ENCODE measurements around the gene TMEM190.
"Not testable (repeated sequence)": the region's sequence is repeated elsewhere in the genome, so short reads cannot be mapped to it uniquely, and the experiment has no call there.

DNA sequence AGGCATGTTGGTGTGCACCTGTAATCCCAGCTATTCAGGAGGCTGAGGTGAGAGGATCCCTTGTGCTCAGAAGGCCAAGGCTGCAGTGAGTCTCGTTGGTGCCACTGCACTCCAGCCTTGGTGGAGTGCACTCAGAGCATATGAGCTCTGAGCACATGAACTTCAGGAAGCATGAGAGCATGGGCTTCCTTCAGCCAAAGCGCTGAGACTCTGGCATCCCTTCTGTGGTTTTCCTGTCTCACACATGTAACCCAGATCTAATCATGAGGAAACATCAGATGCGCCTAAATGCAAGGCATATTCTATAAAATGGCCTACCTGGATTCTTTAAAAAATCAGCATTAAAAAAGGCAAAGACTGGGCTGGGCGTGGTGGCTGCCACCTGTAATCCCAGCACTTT is 44.7 kb downstream of the TMEM190 start:
- TF ChIP-seq, protein P1, sequence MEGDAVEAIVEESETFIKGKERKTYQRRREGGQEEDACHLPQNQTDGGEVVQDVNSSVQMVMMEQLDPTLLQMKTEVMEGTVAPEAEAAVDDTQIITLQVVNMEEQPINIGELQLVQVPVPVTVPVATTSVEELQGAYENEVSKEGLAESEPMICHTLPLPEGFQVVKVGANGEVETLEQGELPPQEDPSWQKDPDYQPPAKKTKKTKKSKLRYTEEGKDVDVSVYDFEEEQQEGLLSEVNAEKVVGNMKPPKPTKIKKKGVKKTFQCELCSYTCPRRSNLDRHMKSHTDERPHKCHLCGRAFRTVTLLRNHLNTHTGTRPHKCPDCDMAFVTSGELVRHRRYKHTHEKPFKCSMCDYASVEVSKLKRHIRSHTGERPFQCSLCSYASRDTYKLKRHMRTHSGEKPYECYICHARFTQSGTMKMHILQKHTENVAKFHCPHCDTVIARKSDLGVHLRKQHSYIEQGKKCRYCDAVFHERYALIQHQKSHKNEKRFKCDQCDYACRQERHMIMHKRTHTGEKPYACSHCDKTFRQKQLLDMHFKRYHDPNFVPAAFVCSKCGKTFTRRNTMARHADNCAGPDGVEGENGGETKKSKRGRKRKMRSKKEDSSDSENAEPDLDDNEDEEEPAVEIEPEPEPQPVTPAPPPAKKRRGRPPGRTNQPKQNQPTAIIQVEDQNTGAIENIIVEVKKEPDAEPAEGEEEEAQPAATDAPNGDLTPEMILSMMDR (IDR thresholded peaks at IDR 0.05; ENCODE audit: insufficient read depth, low read depth, low read length), result not testable (repeated sequence)
- TF ChIP-seq EZH2 (IDR thresholded peaks at IDR 0.05; ENCODE audit: insufficient read depth, low read length), result not testable (repeated sequence)

Data from astrocyte (in vitro differentiated cells and primary cell).